Peyer's patch (tissue), 4 donors: Measurements from ENCODE around the gene TLX2. TPM values are rescaled to one million over a fixed set of nuclear protein-coding genes. Genes with fewer than 3 reads are reported as not detected.
"Not testable (repeated sequence)": the region's sequence is repeated elsewhere in the genome, so short reads cannot be mapped to it uniquely, and the experiment has no call there.

Experiments used
- DNase-seq, 3 donors: peaks; one replicate each; pipeline ENCODE4 v3.0.0-alpha.2; 2017 to 2019
- H3K27ac ChIP-seq, 4 donors: fragments of 200-600 bp; sonication (generic); one replicate each; pipeline ENCODE4 v1.5.1; 2016 to 2019
- H3K27me3 ChIP-seq, 2 donors: fragments of 200-600 bp; sonication (generic); one replicate each; pipeline ENCODE4 v1.5.1; 2019
- H3K36me3 ChIP-seq, 3 donors: fragments of 200-600 bp; sonication (generic); one replicate each; pipeline ENCODE4 v1.5.1; 2016 to 2019
- H3K4me1 ChIP-seq, 4 donors: fragments of 200-600 bp; sonication (generic); one replicate each; pipeline ENCODE4 v1.5.1; 2016 to 2019
- H3K4me3 ChIP-seq, 4 donors: fragments of 200-600 bp; sonication (generic); 1 replicate in 3 of 4; 2 replicates in 1 of 4; pipeline ENCODE4 v1.5.1; 2016 to 2019; ENCODE audit warnings: mild to moderate bottlenecking in 1 of 4
- H3K9me3 ChIP-seq, 4 donors: fragments of 200-600 bp; sonication (generic); one replicate each; pipeline ENCODE4 v1.5.1; 2016 to 2019; ENCODE audit warnings: mild to moderate bottlenecking in 1 of 4
- CTCF ChIP-seq, 6 experiments: fragments of 450-650 bp in 4 of 6; fragments of 200-600 bp in 2 of 6; sonication (generic) in 1 of 6; IDR thresholded peaks; one replicate each; pipeline ENCODE4 v1.5.1; 2017 to 2019; ENCODE audit warnings: antibody characterized with exemption in 6 of 6, mild to moderate bottlenecking in 3 of 6, moderate library complexity in 1 of 6
- POLR2A ChIP-seq, 2 donors: fragments of 450-650 bp; IDR thresholded peaks; one replicate each; pipeline ENCODE4 v1.5.1; 2017; ENCODE audit warnings: antibody characterized with exemption in 2 of 2, mild to moderate bottlenecking in 2 of 2, moderate library complexity in 2 of 2
- total RNA-seq, 4 donors: library from RNA; depleted of rRNA; stranded (reverse); fragments of >200 nt; gene quantifications; one replicate each; pipeline ENCODE4 v1.1.0, GENCODE V29; 2016

TLX2 gene
- total RNA-seq = 1 to 10 TPM in 2 of 4 donors, under 1 TPM in 1, not detected in 1; 0.53 to 1.7 (median 1.7) TPM

GRCh38 chr2:74514368-74515270 is at the start of gene TLX2:
TLX2 (plus strand) TSS chr2:74514450; CDS start chr2:74514807, 357 bp downstream.
- TF ChIP-seq CTCF (IDR thresholded peaks at IDR 0.05) = no peak
- no peak for TF ChIP-seq POLR2A (IDR thresholded peaks at IDR 0.05)
- Histone ChIP-seq H3K36me3 (no peaks in the 10 kb centered on the region), H3K27me3 (peaks cover 0 to 56% of the 10 kb centered on the region in 2 donors), H3K27ac (no peak within 1 kb of the TSS), H3K9me3 (peaks cover 0 to 3% (median 0%) of the 10 kb centered on the region in 4 donors), H3K4me1 (peaks cover 4 to 29% (median 22%) of the 10 kb centered on the region in 4 donors), H3K4me3 (peak within 1 kb of the TSS in 3 of 4 donors; percentile 17 to 50 (median 27))
- DNase-seq = peak in 1 of 3 donors; percentile 55

GRCh38 chr2:74470742-74471141 is 43.5 kb upstream of the TLX2 start:
- peaks cover 2 to 24% (median 10%) of the 10 kb centered on the region in 4 donors for H3K4me1 ChIP-seq
- H3K36me3 ChIP-seq = peaks cover 0 to 17% (median 0%) of the 10 kb centered on the region in 3 donors
- H3K27ac ChIP-seq, H3K4me3 ChIP-seq, DNase-seq, H3K9me3 ChIP-seq, H3K27me3 ChIP-seq: not testable (repeated sequence)

- H3K36me3 ChIP-seq = peaks cover 0 to 17% (median 0%) of the 10 kb centered on the region in 3 donors
- H3K4me3 ChIP-seq = peak overlapping the region; percentile 49 to 62 (median 60)
- peak overlapping the region; percentile 79 to 92 (median 86) for H3K27ac ChIP-seq
- DNase-seq = no peak
- no peak for TF ChIP-seq POLR2A (IDR thresholded peaks at IDR 0.05)
- no peaks in the 10 kb centered on the region for H3K9me3 ChIP-seq
- H3K27me3 ChIP-seq = no peaks in the 10 kb centered on the region
- H3K4me1 ChIP-seq = peaks cover 2 to 20% (median 7%) of the 10 kb centered on the region in 4 donors
Measured at GRCh38 chr2:74471332-74472065, 42.8 kb upstream of the TLX2 start.

GRCh38 chr2:74472086-74472944 is 41.9 kb upstream of the TLX2 start, which contains the start of gene MRPL53:
MRPL53 (minus strand) TSS chr2:74472680; CDS start chr2:74472660, 20 bp downstream.
- Histone ChIP-seq H3K9me3 (no peaks in the 10 kb centered on the region), H3K27ac (peak within 1 kb of the TSS; percentile 79 to 92 (median 86)), H3K36me3 (peaks cover 0 to 24% (median 0%) of the 10 kb centered on the region in 3 donors), H3K4me3 (peak within 1 kb of the TSS; percentile 49 to 62 (median 60)), H3K4me1 (peaks cover 2 to 25% (median 7%) of the 10 kb centered on the region in 4 donors), H3K27me3 (no peaks in the 10 kb centered on the region)
- peak; percentile 96 to 98 (median 97) for DNase-seq
- TF ChIP-seq CTCF (IDR thresholded peaks at IDR 0.05) = no peak
- peak; percentile 79 to 80 for TF ChIP-seq POLR2A (IDR thresholded peaks at IDR 0.05)

GRCh38 chr2:74472945-74473258 is 41.3 kb upstream of the TLX2 start:
- H3K36me3 ChIP-seq = peaks cover 0 to 28% (median 0%) of the 10 kb centered on the region in 3 donors

More at GRCh38 chr2:74472945-74473258, 41.3 kb upstream of the TLX2 start:
- Histone ChIP-seq H3K27ac (peak overlapping the region; percentile 79 to 92 (median 86)), H3K9me3 (no peaks in the 10 kb centered on the region), H3K4me3 (peak overlapping the region; percentile 49 to 62 (median 60)), H3K4me1 (peaks cover 2 to 29% (median 7%) of the 10 kb centered on the region in 4 donors), H3K27me3 (no peaks in the 10 kb centered on the region)
- no peak for DNase-seq
- TF ChIP-seq CTCF (IDR thresholded peaks at IDR 0.05) = no peak
- TF ChIP-seq POLR2A (IDR thresholded peaks at IDR 0.05) = no peak
